Endothelial cell of umbilical vein (primary cell): ENCODE measurements around the gene SPRED1. TPM values are rescaled to one million over a fixed set of nuclear protein-coding genes. Genes with fewer than 3 reads are reported as not detected.

Experiments
- BruUV-seq: library from RNA; stranded (reverse); fragments of 400-500 nt; replicated peaks from 2 replicates; lab custom pipeline; 2021; lab: Mats Ljungman, UMichigan
- CTCF ChIA-PET: fragments of 300-600, 350-600 bp; sonication (Branson Sonifier 250); formaldehyde crosslinking; loops from one replicate; lab custom pipeline; 2021; ENCODE audit warnings: antibody characterized with exemption, inconsistent platforms; lab: Charles Lee
- POLR2A ChIA-PET: fragments of 300-600, 350-600 bp; sonication (Branson Sonifier 250); formaldehyde crosslinking; loops from one replicate; lab custom pipeline; 2021; ENCODE audit warnings: antibody characterized with exemption, inconsistent platforms; lab: Charles Lee
- DNase-seq: peaks from one replicate; pipeline ENCODE4 v3.0.0-alpha.2; 2011; ENCODE audit warnings: low read depth, low spot score
- FAIRE-seq: peaks from 2 replicates; lab custom pipeline; 2011; peaks lifted over from hg19 to GRCh38; lab: Jason Lieb, UNC
- H2AFZ ChIP-seq: 2 replicates; pipeline ENCODE4 v1.6.0; 2012; ENCODE audit warnings: low read depth, low read length, control low read depth, inconsistent platforms
- H3K27ac ChIP-seq: 2 replicates; pipeline ENCODE4 v1.5.1; 2011; ENCODE audit warnings: low read depth, mild to moderate bottlenecking, control low read depth, low read length, moderate library complexity; ENCODE audit not compliant: insufficient read depth
- H3K27me3 ChIP-seq, 2 experiments: 2 replicates each; pipeline versions ENCODE4 v1.6.0 to v1.6.1; 2011; ENCODE audit warnings: low read length in 2 of 2, mixed read lengths in 1 of 2; ENCODE audit not compliant: control insufficient read depth in 2 of 2, insufficient read depth in 2 of 2
- H3K36me3 ChIP-seq, 2 experiments: 2 replicates in 1 of 2; 3 replicates in 1 of 2; pipeline ENCODE4 v1.5.1; 2011; ENCODE audit warnings: low read length in 2 of 2, mild to moderate bottlenecking in 1 of 2, moderate library complexity in 1 of 2; ENCODE audit not compliant: control insufficient read depth in 2 of 2, insufficient read depth in 2 of 2; ENCODE audit errors: extremely low read depth in 1 of 2
- H3K4me1 ChIP-seq: 3 replicates; pipeline ENCODE4 v1.5.1; 2011; ENCODE audit warnings: mild to moderate bottlenecking, low read length; ENCODE audit not compliant: control insufficient read depth, insufficient read depth; ENCODE audit errors: extremely low read depth
- H3K4me2 ChIP-seq: 2 replicates; pipeline ENCODE4 v1.6.1; 2011; ENCODE audit warnings: low read length, control low read depth, mixed read lengths; ENCODE audit not compliant: insufficient read depth
- H3K4me3 ChIP-seq, 3 experiments: fragments of 200-600 bp in 1 of 3; sonication (generic), shearing (Covaris generic) in 1 of 3; replicated peaks in 1 of 3; 2 replicates each; pipeline ENCODE4 v1.5.1; 2011 to 2016; ENCODE audit warnings: control low read depth in 3 of 3, low read length in 3 of 3, mild to moderate bottlenecking in 2 of 3, inconsistent platforms in 1 of 3, low read depth in 1 of 3, moderate library complexity in 1 of 3; ENCODE audit not compliant: insufficient read depth in 1 of 3
- H3K79me2 ChIP-seq: 2 replicates; pipeline ENCODE4 v1.6.0; 2012; ENCODE audit warnings: low read length, inconsistent platforms; ENCODE audit not compliant: control insufficient read depth, insufficient read depth
- H3K9ac ChIP-seq: replicated peaks from 2 replicates; pipeline ENCODE3; 2011; ENCODE audit warnings: low read length, control low read depth; ENCODE audit not compliant: insufficient read depth; ENCODE audit errors: extremely low read depth
- H3K9me1 ChIP-seq: replicated peaks from 3 replicates; pipeline ENCODE4 v1.6.0; 2011; ENCODE audit warnings: mild to moderate bottlenecking, low read length; ENCODE audit not compliant: control insufficient read depth, insufficient read depth; ENCODE audit errors: extremely low read depth
- H3K9me3 ChIP-seq: replicated peaks from 2 replicates; pipeline ENCODE4 v1.5.1; 2012; ENCODE audit warnings: low read length, inconsistent platforms; ENCODE audit not compliant: control insufficient read depth, insufficient read depth
- H4K20me1 ChIP-seq: replicated peaks from 2 replicates; pipeline ENCODE3; 2011; ENCODE audit warnings: mild to moderate bottlenecking, low read length; ENCODE audit not compliant: control insufficient read depth, insufficient read depth; ENCODE audit errors: extremely low read depth
- EZH2 ChIP-seq: IDR thresholded peaks from 2 replicates; pipeline ENCODE4 v1.6.1; 2012; ENCODE audit warnings: borderline replicate concordance, low read depth, mild to moderate bottlenecking, moderate library complexity, low read length, inconsistent platforms; ENCODE audit not compliant: severe bottlenecking
- FOS ChIP-seq: IDR thresholded peaks from 2 replicates; pipeline ENCODE4 v1.6.1; 2011; ENCODE audit warnings: mild to moderate bottlenecking, low read length, moderate library complexity, borderline replicate concordance; ENCODE audit not compliant: insufficient read depth
- GATA2 ChIP-seq: IDR thresholded peaks from 2 replicates; pipeline ENCODE4 v1.7.0; 2011; ENCODE audit warnings: low read depth, mild to moderate bottlenecking, moderate library complexity, mixed read lengths, low read length; ENCODE audit not compliant: insufficient read length, insufficient read depth
- JUN ChIP-seq: IDR thresholded peaks from 2 replicates; pipeline ENCODE4 v1.6.1; 2011; ENCODE audit warnings: borderline replicate concordance, low read depth; ENCODE audit not compliant: insufficient read length, insufficient read depth
- MYC ChIP-seq: IDR thresholded peaks from one replicate; pipeline ENCODE4 v1.6.1; 2011; ENCODE audit warnings: mild to moderate bottlenecking, low read depth, low read length
- POLR2A ChIP-seq: IDR thresholded peaks from 2 replicates; pipeline ENCODE4 v1.6.1; 2012; ENCODE audit warnings: low read depth, mild to moderate bottlenecking, control low read depth, low read length
- dilution Hi-C: fragments of 300-500 bp; cut with MboI; formaldehyde crosslinking; loops from one replicate; pipeline ENCODE4 v1.15.0; 2019; ENCODE audit warnings: low sequenced_read_pairs; ENCODE audit not compliant: extremely low pct_ligation_motif_present
- intact Hi-C: fragments of 100-400 bp; cut with micrococcal nuclease; formaldehyde crosslinking; loops from one replicate; pipeline ENCODE4 v1.10.0; 2022
- polyA plus RNA-seq, 4 experiments: library from polyadenylated mRNA; depleted of rRNA in 3 of 4; stranded (reverse) in 3 of 4; unstranded in 1 of 4; fragments of >200 nt; gene quantifications; 2 replicates each; pipeline versions ENCODE4 v1.2.1 to v1.2.3, GENCODE V29; 2011 to 2012; ENCODE audit warnings: missing spikeins in 1 of 4
- total RNA-seq: library from RNA; stranded (reverse); gene quantifications from 2 replicates; pipeline ENCODE4 v1.2.3, GENCODE V29; 2021
- TF ChIP-seq, protein P1 (sequence below), 2 donors: IDR thresholded peaks; 1 replicate in 1 of 2; 2 replicates in 1 of 2; pipeline ENCODE4 v1.5.1; 2011; ENCODE audit warnings: low read length in 2 of 2, mild to moderate bottlenecking in 2 of 2, moderate library complexity in 2 of 2, control low read depth in 1 of 2, inconsistent platforms in 1 of 2, low read depth in 1 of 2; ENCODE audit not compliant: insufficient read depth in 1 of 2; ENCODE audit errors: extremely low read depth in 1 of 2
- TF ChIP-seq, protein P2 (sequence below): IDR thresholded peaks from 2 replicates; pipeline ENCODE4 v1.6.1; 2011; ENCODE audit not compliant: insufficient read depth, insufficient read length

SPRED1 gene
- total and polyA plus RNA-seq, 2 donors (not counting 3 experiments of a cell fraction or from before 2014, with no cell fraction given): 1.3 to 10.7 TPM

DNA sequence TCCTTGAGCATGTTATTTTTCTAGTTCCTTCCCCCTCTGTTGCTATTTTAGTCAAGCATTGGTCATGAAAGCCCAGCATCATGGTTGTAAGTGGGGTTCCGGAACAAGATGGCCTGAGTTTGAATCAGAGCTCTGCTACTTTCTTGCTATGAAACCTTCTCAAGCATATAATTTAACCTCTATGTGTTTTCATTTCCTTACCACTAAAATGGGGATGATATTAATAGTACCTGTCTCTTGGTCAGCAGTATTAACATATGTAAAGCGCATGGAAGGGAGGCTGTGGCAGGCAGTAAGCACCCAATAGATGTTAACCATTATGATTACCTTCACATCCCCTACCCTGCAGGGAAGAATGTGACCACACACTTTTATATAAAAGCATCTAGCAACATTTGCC is 14.3 kb upstream of the SPRED1 start:
- ChIA-PET POLR2A (no interaction called here), CTCF (interaction anchor here (1.8 kb wide), 1 partner anchor 28 kb away, joined by 4 read pairs; no protein-coding TSS in a partner anchor)
- DNase-seq: no peak
- H3K27ac ChIP-seq: no peak overlapping the region
- H4K20me1 ChIP-seq: no peaks in the 10 kb centered on the region
- H3K4me1 ChIP-seq: no peaks in the 10 kb centered on the region
- H3K36me3 ChIP-seq: no peaks in the 10 kb centered on the region
- H2AFZ ChIP-seq: no peak overlapping the region
- no peak for FAIRE-seq
- H3K79me2 ChIP-seq: no peaks in the 10 kb centered on the region
- no peak for TF ChIP-seq EZH2
- no peak for TF ChIP-seq JUN
- no peak for TF ChIP-seq MYC
- TF ChIP-seq, protein P1, sequence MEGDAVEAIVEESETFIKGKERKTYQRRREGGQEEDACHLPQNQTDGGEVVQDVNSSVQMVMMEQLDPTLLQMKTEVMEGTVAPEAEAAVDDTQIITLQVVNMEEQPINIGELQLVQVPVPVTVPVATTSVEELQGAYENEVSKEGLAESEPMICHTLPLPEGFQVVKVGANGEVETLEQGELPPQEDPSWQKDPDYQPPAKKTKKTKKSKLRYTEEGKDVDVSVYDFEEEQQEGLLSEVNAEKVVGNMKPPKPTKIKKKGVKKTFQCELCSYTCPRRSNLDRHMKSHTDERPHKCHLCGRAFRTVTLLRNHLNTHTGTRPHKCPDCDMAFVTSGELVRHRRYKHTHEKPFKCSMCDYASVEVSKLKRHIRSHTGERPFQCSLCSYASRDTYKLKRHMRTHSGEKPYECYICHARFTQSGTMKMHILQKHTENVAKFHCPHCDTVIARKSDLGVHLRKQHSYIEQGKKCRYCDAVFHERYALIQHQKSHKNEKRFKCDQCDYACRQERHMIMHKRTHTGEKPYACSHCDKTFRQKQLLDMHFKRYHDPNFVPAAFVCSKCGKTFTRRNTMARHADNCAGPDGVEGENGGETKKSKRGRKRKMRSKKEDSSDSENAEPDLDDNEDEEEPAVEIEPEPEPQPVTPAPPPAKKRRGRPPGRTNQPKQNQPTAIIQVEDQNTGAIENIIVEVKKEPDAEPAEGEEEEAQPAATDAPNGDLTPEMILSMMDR (IDR thresholded peaks at IDR 0.05; ENCODE audit: extremely low read depth in 1 of 2, insufficient read depth in 1 of 2, low read depth in 1 of 2, low read length in 2 of 2): no peak
- TF ChIP-seq FOS: no peak
- no TSS peak for BruUV-seq
- H3K27me3 ChIP-seq: no peaks in the 10 kb centered on the region
- no peak overlapping the region for H3K4me2 ChIP-seq
- no peaks in the 10 kb centered on the region for H3K9me3 ChIP-seq
- intact Hi-C loops: no loop called here
- dilution Hi-C loops: no loop called here
- no peaks in the 10 kb centered on the region for H3K9me1 ChIP-seq
- H3K9ac ChIP-seq: no peak overlapping the region
- H3K4me3 ChIP-seq: no peak overlapping the region

DNA sequence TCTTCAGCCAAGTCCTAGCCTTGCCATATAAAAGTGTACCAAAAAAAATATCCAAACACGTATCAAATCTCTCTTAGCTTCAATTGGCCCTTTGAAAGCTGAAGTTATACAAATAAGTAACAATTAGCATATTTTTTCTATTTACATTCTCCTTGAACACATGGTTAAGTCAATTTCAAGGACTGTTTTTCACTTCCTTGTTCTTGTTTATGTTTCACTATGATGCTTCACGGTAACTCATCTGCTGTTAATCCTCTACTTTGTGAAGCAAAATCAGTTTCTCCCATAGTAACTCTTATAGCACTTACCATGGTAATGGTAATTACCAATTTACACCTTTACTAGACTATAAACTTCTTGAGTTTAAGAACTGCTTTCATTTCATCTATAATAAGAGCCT is 10.6 kb upstream of the SPRED1 start:
- H3K79me2 ChIP-seq: no peaks in the 10 kb centered on the region
- DNase-seq (no peak), FAIRE-seq (no peak)
- H3K27me3 ChIP-seq: no peaks in the 10 kb centered on the region
- CTCF ChIA-PET: interaction anchor here (0.7 to 0.9 kb wide), 2 partner anchors 9 to 13 kb away, joined by 3 to 4 read pairs; no protein-coding TSS in a partner anchor
- dilution Hi-C loops (no loop called here), intact Hi-C loops (no loop called here)
- TF ChIP-seq GATA2 (no peak), EZH2 (no peak), POLR2A (no peak), JUN (no peak)
- TF ChIP-seq, protein P2, sequence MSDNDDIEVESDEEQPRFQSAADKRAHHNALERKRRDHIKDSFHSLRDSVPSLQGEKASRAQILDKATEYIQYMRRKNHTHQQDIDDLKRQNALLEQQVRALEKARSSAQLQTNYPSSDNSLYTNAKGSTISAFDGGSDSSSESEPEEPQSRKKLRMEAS: no peak
- no peaks in the 10 kb centered on the region for H3K9me3 ChIP-seq
- no peaks in the 10 kb centered on the region for H3K9me1 ChIP-seq
- H3K4me1 ChIP-seq: peaks cover 9% of the 10 kb centered on the region
- H4K20me1 ChIP-seq: no peaks in the 10 kb centered on the region
- H2AFZ ChIP-seq: no peak overlapping the region
- no peak overlapping the region for H3K4me2 ChIP-seq
- no peak overlapping the region for H3K4me3 ChIP-seq
- H3K27ac ChIP-seq: no peak overlapping the region
- no peaks in the 10 kb centered on the region for H3K36me3 ChIP-seq
- POLR2A ChIA-PET: no interaction called here
- BruUV-seq: no TSS peak
- H3K9ac ChIP-seq: no peak overlapping the region
